ENCODE data around the gene IRX2. TPM values are rescaled to one million over a fixed set of nuclear protein-coding genes. Genes with fewer than 3 reads are reported as not detected.

IRX2 gene
- total RNA-seq, 3 donors from 2014 or later, result 0.13 to 0.14 TPM; not detected in 1

DNA sequence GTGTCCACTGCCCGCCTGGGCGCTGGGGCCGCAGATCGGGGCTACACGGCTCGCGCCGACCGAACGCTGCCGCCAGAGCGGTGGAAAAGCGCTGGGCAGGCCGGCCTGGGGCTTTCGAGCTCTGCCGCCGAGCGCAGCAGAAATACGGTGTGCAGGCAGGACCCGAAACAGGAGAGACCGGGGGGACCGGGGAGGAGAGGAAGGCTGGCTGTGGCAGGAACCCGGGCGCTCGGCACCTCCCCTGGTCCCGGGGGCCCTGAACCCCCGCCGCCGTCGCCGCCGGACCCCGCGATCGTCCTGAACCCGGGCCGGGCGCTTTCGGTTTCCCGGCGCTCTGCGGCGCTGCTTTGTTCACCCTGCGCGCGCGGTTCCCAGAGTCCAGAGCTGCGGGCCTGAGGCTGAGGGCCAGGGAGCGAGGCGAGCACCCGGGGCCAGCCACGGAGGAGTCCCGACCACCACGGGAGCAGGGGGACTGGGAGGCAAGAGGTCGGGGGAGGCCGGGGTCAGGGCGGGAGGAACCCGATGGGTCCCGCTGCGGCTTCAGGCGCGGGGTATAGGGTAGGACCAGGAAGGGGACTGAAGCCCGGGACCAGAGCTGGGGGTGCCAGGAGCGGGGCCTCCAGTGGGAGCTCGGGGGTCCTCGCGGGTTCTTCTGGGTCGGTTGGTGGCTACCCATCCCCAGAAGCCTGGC, 12.0 kb downstream of the IRX2 start:
- Mint-ChIP-seq H3K4me1 (ENCODE audit: low read depth) (no peaks in the 10 kb centered on the region), H3K4me3 (no peak overlapping the region), H3K9me3 (no peaks in the 10 kb centered on the region), H3K27me3 (ENCODE audit: low read depth) (peaks cover 58% of the 10 kb centered on the region), H3K36me3 (ENCODE audit: insufficient read depth) (no peaks in the 10 kb centered on the region)
- DNase-seq (no peak), ATAC-seq (peak in 1 of 2 donors; percentile 17)

DNA sequence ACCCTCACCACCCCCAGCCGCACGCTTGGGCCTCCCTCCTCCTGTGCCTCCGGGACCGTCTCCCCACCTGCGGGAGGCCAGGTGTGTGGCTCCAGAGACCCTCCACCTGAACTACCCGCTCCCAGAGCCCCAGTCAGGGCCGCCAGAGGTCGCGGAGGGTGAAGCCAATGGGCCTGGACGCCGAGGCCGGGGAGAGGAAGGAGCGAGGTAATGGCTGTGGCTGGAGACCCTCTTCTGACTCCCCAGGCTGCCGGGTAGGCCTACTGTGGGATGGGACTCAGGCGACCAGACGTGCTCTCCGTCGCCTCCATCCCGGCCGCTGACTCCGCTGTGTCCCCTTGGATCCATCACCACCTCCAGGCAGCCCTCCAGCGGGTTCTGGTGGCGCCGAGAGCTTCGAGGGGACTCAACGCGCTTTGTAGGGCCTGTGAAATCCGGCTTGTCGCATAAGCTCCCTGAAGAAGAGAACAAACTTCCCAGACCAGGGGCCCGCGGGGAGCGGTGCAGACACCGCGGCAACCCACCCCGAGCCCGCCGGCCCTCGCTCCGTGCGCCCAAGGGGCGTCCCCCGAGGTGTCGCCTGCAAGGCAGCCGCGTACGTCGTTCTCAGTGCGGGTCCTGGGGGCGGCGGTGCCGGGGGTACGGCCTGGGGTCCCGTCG, 12.6 kb downstream of the IRX2 start:
- Mint-ChIP-seq H3K9me3 (no peaks in the 10 kb centered on the region), H3K4me3 (no peak overlapping the region), H3K27me3 (ENCODE audit: low read depth) (peaks cover 52% of the 10 kb centered on the region), H3K4me1 (ENCODE audit: low read depth) (no peaks in the 10 kb centered on the region), H3K36me3 (ENCODE audit: insufficient read depth) (no peaks in the 10 kb centered on the region)
- DNase-seq, result no peak
- ATAC-seq, result no peak

DNA sequence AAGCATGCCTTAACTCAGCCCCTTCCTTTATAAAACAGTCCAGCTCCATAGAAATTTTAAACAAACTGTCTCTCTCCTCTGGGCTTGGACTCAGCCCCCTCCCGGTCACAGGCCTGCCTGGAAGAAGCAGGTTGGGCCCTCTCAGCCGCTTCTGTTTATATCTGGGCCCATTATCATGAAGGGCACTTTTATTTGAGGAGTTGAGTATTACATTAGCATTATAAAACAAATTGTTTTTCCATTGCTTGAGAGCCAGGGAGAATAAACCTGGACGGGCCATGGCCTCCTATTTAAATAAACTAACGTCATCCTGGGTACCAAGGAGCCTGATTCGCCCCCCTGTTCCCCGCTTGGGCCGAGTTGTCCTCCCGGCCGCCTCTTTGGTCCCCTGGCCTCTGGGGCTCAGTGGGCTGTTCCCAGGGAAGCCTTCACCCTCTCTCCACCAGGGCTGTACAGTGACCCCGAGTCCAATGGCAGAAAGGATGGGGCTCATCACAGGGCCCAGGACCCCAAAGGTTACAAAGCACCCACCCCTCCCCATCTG, 13.2 kb downstream of the IRX2 start:
- DNase-seq, result no peak
- Mint-ChIP-seq H3K36me3 (ENCODE audit: insufficient read depth) (no peaks in the 10 kb centered on the region), H3K27me3 (ENCODE audit: low read depth) (peaks cover 48% of the 10 kb centered on the region), H3K4me1 (ENCODE audit: low read depth) (no peaks in the 10 kb centered on the region), H3K4me3 (no peak overlapping the region), H3K9me3 (no peaks in the 10 kb centered on the region)
- no peak for ATAC-seq

DNA sequence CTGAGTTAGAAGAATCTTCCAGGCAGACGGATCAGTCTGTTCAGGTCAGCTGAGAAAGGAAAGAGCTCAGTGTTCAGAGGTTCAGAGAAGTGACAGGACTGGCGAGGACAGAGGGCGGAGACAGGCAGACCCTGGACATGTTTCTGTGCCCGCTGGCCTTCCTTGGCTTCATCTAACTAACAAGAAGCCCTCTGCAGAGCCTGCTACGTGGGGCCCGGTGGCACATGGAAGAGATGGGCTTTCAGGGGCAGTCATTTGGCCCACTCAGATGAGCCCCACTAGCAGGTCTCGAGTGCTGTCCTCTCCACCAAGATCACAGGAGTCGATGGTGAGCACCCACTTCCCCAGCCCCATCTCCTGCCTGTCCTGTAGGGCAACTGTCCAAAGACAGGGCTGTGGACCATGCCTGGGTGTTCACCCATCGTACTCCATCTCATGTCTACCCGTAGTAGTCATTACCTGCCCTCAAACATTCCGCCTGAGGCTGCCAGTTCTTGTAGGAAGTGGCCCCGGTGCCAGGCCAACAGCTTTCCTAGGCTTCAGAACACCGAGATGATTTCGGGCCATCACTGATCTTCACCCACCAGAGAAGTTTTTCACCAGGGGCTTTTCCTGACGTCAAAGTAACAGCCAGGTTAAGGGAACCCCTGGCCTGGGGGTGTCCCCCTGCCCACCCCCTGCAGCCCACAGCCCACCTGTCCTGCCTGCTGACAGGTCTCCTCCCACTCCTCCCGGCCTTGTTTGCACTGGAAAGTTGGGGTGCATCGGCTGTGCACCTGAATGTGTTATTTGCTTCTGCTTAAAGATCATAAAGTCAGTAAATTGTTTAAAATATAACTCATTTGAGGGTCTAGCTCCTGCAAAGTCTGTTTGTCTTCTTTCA, 14.0 kb downstream of the IRX2 start:
- H3K36me3 Mint-ChIP-seq (ENCODE audit: insufficient read depth), result no peaks in the 10 kb centered on the region
- H3K4me1 Mint-ChIP-seq (ENCODE audit: low read depth), result no peaks in the 10 kb centered on the region
- ATAC-seq (no peak), DNase-seq (no peak)
- H3K4me3 Mint-ChIP-seq, result no peak overlapping the region
- peaks cover 43% of the 10 kb centered on the region for H3K27me3 Mint-ChIP-seq (ENCODE audit: low read depth)
- H3K9me3 Mint-ChIP-seq, result no peaks in the 10 kb centered on the region

DNA sequence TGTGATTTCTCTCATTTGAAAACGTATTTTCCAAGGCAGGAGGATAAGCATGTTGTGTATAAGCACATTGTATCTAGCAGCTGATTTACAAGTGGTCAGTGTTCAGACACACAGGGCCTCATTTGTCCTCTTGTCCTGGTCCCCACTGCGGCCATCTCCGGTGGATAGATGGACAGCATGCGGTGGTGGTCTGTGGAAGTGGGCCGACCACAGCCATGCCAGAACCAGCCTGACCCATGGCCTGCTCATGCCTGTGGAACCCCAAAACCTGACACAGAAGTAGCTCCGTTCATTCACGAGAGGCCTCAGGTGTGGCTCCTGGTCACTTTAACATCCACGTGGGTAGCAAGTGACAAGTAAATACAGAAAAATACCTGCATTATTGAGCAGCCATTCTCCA, 14.6 kb downstream of the IRX2 start:
- ATAC-seq (no peak), DNase-seq (no peak)
- H3K9me3 Mint-ChIP-seq, result no peaks in the 10 kb centered on the region
- no peaks in the 10 kb centered on the region for H3K36me3 Mint-ChIP-seq (ENCODE audit: insufficient read depth)
- no peak overlapping the region for H3K4me3 Mint-ChIP-seq
- peaks cover 39% of the 10 kb centered on the region for H3K27me3 Mint-ChIP-seq (ENCODE audit: low read depth)
- no peaks in the 10 kb centered on the region for H3K4me1 Mint-ChIP-seq (ENCODE audit: low read depth)

DNA sequence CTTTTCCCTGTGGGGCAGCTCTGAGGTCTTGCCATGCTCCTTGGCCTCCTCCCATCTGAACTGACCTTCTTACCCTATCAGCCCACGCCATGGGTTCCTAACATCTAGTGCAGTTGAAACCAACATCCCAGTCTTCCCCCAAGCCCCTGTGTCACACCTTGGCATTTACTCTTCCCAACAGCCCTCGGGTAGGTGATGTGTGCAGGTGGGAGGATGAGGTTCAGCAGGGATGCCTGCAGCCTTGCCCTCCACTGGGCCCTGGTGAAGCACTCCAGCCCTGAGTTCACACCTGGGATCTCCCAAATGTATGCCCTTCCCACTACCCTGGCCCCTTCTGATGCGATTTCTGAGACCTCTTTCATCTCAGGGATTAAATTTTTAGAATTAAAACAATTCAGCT, 15.5 kb downstream of the IRX2 start:
- no peaks in the 10 kb centered on the region for H3K4me1 Mint-ChIP-seq (ENCODE audit: low read depth)
- ATAC-seq (no peak), DNase-seq (no peak)
- H3K9me3 Mint-ChIP-seq, result no peaks in the 10 kb centered on the region
- H3K27me3 Mint-ChIP-seq (ENCODE audit: low read depth), result peaks cover 30% of the 10 kb centered on the region
- H3K4me3 Mint-ChIP-seq, result no peak overlapping the region
- H3K36me3 Mint-ChIP-seq (ENCODE audit: insufficient read depth), result no peaks in the 10 kb centered on the region

DNA sequence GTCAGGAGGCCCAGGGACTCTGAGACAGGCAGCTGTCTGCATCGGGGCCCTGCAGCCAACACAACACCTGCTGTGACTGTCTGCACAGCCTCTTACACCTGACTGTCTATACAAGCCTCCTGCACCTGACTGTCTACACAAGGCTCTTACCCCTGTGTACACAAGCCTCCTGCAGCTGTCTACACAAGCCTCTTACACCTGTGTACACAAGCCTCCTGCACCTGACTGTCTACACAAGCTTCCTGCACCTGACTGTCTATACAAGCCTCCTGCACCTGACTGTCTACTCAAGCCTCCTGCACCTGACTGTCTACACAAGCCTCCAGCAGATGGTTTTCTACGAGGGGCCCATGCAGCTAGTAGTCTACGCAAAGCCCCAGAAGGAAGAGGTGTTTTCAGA, 18.6 kb downstream of the IRX2 start:
- ATAC-seq, result no peak
- Mint-ChIP-seq H3K36me3 (ENCODE audit: insufficient read depth) (no peaks in the 10 kb centered on the region), H3K9me3 (peaks cover 4% of the 10 kb centered on the region), H3K27me3 (ENCODE audit: low read depth) (peaks cover 16% of the 10 kb centered on the region), H3K4me1 (ENCODE audit: low read depth) (no peaks in the 10 kb centered on the region), H3K4me3 (no peak overlapping the region)
- DNase-seq, result no peak

DNA sequence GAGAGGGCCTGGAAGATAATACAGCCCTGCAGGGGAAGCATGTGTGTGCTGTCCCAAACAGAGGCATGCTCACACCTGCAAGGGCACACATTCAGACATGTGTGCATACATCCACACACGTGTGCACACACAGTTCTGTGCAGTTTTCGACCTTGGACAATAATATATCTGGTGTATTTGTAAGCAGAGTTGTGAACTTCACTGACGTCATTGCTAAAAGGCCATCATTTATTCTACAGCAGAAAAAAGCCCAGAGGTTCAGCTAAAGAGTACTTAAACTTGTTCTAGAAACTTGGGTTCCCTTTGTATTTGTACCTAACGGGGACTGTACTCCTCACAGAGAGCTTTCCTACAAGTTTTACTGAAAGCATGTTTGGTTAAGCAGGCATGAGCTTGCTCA, 19.5 kb downstream of the IRX2 start:
- Mint-ChIP-seq H3K27me3 (ENCODE audit: low read depth) (peaks cover 7% of the 10 kb centered on the region), H3K4me1 (ENCODE audit: low read depth) (no peaks in the 10 kb centered on the region), H3K36me3 (ENCODE audit: insufficient read depth) (no peaks in the 10 kb centered on the region), H3K9me3 (peaks cover 4% of the 10 kb centered on the region), H3K4me3 (no peak overlapping the region)
- DNase-seq, result no peak
- no peak for ATAC-seq

DNA sequence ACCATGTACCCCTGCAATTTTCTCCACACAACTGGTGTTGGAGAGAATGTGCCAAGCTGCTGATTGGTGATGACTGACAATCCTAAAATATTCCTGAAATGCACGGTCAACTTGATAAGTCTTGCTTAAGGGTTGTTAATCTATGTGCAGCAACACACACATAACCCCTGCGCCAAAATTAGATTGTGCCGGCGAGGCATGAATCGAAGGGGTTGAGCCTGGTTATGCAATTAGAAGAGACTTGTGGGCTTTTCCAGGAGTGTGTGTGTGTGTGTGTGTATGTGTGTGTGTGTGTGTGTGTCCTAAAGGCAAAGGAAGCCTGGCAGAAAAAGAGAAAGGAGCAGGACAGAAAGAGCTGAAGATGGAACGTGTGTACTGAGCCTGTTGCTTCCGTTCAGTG, 22.3 kb downstream of the IRX2 start:
- Mint-ChIP-seq H3K4me3 (no peak overlapping the region), H3K4me1 (ENCODE audit: low read depth) (no peaks in the 10 kb centered on the region), H3K9me3 (peaks cover 4% of the 10 kb centered on the region), H3K27me3 (ENCODE audit: low read depth) (no peaks in the 10 kb centered on the region), H3K36me3 (ENCODE audit: insufficient read depth) (no peaks in the 10 kb centered on the region)
- DNase-seq (no peak), ATAC-seq (no peak)

DNA sequence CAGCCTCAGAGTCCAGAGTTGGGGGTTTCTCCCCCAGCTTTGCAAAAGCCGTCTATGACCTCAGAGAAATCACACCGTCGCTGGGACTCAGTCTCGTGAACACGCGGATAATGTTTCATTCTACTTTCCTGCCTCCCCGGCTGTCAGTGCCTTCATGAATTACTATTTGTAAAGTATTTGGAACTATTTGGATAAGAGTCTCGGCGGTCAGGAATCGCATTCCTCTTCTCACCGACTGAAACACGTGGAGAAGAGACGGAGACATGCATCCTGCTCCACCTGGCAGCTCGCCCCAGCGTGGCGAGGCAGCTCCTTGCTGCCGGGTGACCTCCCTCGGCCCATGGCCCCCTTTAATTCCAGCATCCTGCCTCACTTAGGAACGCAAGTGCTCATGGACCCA, 23.9 kb downstream of the IRX2 start:
- no peaks in the 10 kb centered on the region for H3K27me3 Mint-ChIP-seq (ENCODE audit: low read depth)
- ATAC-seq, result no peak
- H3K4me1 Mint-ChIP-seq (ENCODE audit: low read depth), result no peaks in the 10 kb centered on the region
- peaks cover 4% of the 10 kb centered on the region for H3K9me3 Mint-ChIP-seq
- no peak for DNase-seq
- no peak overlapping the region for H3K4me3 Mint-ChIP-seq
- H3K36me3 Mint-ChIP-seq (ENCODE audit: insufficient read depth), result no peaks in the 10 kb centered on the region

DNA sequence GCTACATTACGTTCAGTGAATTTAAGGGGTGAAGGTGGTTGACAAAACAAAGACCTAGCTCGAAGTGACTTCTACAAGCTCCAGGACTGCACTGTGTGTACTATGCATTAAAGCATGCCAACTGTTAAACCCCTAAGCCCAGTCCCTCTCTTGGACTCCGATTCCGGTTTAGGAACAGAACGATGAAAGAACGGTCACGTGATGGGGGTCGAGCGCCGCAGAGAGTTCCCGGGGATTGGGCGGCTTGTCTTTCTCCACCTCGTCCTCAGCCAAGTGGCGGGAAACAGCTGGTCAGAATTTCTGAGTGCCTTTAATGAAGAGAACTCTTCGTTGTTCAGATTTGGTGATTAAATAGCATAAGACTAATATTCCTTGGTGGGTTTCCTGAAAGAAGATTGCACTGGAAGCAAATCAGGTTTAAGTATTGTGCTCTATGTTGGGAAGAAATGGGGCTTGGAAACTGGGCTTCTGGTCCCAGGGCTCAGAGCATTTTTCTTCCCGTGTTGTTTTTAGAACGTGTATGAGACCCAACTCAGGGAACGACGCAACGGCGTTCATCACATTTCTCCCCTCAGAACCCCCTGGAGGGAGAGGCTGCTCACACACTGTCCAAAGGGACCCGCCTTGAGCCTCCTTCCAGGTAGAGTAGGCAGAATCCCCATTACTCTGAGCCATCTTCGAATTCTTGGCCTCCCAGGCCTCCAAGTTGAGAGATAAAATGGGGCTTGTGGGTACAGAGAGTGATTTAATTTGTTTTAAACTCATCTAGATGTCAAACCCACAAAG, 25.3 kb downstream of the IRX2 start:
- Mint-ChIP-seq H3K9me3 (peaks cover 4% of the 10 kb centered on the region), H3K4me1 (ENCODE audit: low read depth) (no peaks in the 10 kb centered on the region), H3K36me3 (ENCODE audit: insufficient read depth) (no peaks in the 10 kb centered on the region), H3K27me3 (ENCODE audit: low read depth) (no peaks in the 10 kb centered on the region), H3K4me3 (no peak overlapping the region)
- DNase-seq (no peak), ATAC-seq (no peak)

DNA sequence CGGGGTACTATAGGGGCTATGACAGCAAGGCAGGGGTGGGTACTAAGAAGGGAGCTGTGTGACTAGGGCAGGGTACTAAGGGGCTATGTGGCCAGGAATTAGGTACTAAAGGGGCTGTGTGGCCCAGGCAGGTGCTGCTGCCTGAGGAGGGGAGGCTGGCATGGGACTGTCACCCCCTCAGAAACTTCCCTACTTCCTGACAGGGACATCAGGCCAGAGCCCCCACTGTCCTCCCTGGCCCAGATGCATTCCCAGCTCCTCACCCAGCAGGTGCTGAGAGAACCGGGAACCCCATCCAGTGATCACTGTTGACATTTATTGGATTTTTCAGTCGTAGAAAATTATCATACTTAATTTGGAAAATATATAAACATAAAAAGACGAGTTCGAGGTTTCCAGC, 26.6 kb downstream of the IRX2 start:
- Mint-ChIP-seq H3K27me3 (ENCODE audit: low read depth) (no peaks in the 10 kb centered on the region), H3K4me3 (no peak overlapping the region), H3K36me3 (ENCODE audit: insufficient read depth) (no peaks in the 10 kb centered on the region), H3K4me1 (ENCODE audit: low read depth) (no peaks in the 10 kb centered on the region), H3K9me3 (peaks cover 4% of the 10 kb centered on the region)
- ATAC-seq, result no peak
- DNase-seq, result no peak

DNA sequence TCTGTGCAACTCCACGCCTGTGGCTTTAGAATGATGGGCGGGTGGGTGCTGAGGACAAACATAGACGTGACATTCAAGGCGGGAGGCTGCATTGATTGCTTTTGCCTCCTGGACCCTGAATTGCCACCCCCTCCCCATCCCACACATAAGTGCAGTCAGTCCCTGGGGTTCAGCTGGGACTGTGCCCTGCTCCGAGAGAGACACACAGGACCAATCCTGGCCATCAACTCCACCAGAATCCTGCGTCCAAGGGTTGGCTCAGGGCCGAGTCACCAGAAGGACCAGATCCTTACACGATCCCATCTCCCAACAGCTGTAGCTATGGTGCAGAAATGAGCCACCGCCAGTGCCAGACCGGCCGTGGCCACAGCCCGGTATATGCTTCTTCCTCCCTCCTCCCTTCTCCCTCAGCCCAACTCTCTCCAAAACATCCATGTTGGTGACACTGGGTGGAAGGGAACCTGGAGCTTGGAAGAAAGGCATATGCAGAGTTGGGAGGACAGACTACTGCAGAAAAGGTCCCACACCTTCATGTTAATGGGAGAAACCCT, 27.4 kb downstream of the IRX2 start:
- no peak for DNase-seq
- Mint-ChIP-seq H3K27me3 (ENCODE audit: low read depth) (no peaks in the 10 kb centered on the region), H3K4me1 (ENCODE audit: low read depth) (no peaks in the 10 kb centered on the region), H3K9me3 (peaks cover 4% of the 10 kb centered on the region), H3K36me3 (ENCODE audit: insufficient read depth) (no peaks in the 10 kb centered on the region), H3K4me3 (no peak overlapping the region)
- no peak for ATAC-seq

DNA sequence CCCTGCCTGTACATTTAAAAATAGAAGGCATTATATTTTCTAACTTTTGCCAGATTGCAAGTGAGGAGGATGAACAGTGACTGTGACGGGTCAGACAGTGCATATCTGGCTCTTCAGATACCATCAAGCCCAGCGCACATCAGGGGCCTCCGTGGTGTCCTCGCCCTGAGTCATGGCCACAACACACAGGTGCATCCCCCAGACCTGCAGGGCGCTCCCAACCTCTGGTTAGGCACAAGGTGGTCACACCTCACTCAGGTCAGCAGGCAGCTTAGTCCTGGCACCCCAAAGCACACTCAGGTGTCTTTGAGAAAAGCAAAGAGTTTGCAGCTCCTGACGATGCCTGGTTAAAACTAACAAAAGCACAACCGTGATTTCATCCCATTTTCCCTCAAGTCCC, 28.6 kb downstream of the IRX2 start:
- DNase-seq, result no peak
- no peaks in the 10 kb centered on the region for H3K27me3 Mint-ChIP-seq (ENCODE audit: low read depth)
- H3K36me3 Mint-ChIP-seq (ENCODE audit: insufficient read depth), result no peaks in the 10 kb centered on the region
- H3K9me3 Mint-ChIP-seq, result peaks cover under 1% of the 10 kb centered on the region
- no peak for ATAC-seq
- H3K4me3 Mint-ChIP-seq, result no peak overlapping the region
- H3K4me1 Mint-ChIP-seq (ENCODE audit: low read depth), result no peaks in the 10 kb centered on the region
